IgD-negative memory B cell (primary cell): ENCODE measurements around the gene EVC2. TPM values are rescaled to one million over a fixed set of nuclear protein-coding genes. Genes with fewer than 3 reads are reported as not detected.
A peak's percentile ranks its signal among the peaks of the same experiment; 100 is the strongest.
"Not testable (repeated sequence)": the region's sequence is repeated elsewhere in the genome, so short reads cannot be mapped to it uniquely, and the experiment has no call there.

Source experiments
- H3K27ac Mint-ChIP-seq, 3 donors: one replicate each; pipeline ENCODE4 v1.8.0; 2020 to 2022; ENCODE audit warnings: mild to moderate bottlenecking in 3 of 3, mixed read lengths in 3 of 3, moderate library complexity in 1 of 3
- H3K27me3 Mint-ChIP-seq: one replicate; pipeline ENCODE4 v1.8.0; 2021; ENCODE audit warnings: mixed read lengths
- H3K36me3 Mint-ChIP-seq: one replicate; pipeline ENCODE4 v1.8.0; 2020; ENCODE audit warnings: mild to moderate bottlenecking, mixed read lengths
- H3K4me1 Mint-ChIP-seq, 3 donors: one replicate each; pipeline ENCODE4 v1.8.0; 2020 to 2022; ENCODE audit warnings: mixed read lengths in 3 of 3, mild to moderate bottlenecking in 1 of 3
- H3K4me3 Mint-ChIP-seq, 4 donors: one replicate each; pipeline ENCODE4 v1.8.0; 2020 to 2022; ENCODE audit warnings: mild to moderate bottlenecking in 4 of 4, mixed read lengths in 4 of 4, moderate library complexity in 3 of 4
- H3K9me3 Mint-ChIP-seq, 3 donors: one replicate each; pipeline ENCODE4 v1.8.0; 2020 to 2021; ENCODE audit warnings: mixed read lengths in 3 of 3, mild to moderate bottlenecking in 1 of 3
- polyA plus RNA-seq: library from polyadenylated mRNA; unstranded; fragments of 300-500 nt; fragmentation: Illumina TruSeq; gene quantifications from one replicate; pipeline ENCODE4 v1.2.3, GENCODE V29; 2021

EVC2 gene
- polyA plus RNA-seq, 1 donor from 2014 or later = 0.50 TPM

DNA sequence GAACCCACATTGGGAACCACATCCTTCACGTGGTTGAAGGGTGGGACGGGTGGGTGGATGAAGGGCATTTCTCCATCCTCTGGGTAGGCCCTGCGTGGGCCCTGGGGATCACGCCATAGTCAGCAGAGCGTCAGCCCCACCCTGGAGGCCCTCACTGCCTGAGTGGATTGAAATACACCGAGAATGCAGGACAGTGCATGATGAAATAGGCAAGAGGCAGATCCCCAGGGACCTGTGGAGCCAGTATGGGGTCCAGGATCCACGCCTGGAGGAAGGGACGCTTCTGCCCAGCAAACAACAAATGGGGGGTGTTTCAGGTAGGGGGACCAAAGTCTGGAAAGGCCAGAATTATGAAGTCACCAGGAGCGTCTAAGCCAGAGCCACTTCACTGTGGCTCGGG is 22.1 kb upstream of the EVC2 start:
- peaks cover 0 to 5% (median 0%) of the 10 kb centered on the region in 3 donors for H3K9me3 Mint-ChIP-seq

DNA sequence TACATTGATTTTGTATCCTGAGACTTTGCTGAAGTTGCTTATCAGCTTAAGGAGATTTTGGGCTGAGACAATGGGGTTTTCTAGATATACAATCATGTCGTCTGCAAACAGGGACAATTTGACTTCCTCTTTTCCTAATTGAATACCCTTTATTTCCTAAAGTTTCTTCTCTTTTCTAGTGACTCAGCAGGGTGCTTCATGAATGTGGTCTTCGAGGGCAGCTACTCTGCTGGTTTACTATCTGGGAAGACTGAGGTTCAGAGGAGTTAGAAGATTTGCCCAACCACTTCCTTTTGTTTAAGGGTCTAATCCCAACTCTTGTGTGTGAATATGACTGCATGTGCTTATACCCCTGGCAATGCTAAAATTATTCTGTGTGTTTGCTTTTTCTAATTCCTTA is 20.1 kb upstream of the EVC2 start:
- H3K4me1 Mint-ChIP-seq, H3K27me3 Mint-ChIP-seq, H3K9me3 Mint-ChIP-seq, H3K36me3 Mint-ChIP-seq, H3K27ac Mint-ChIP-seq, H3K4me3 Mint-ChIP-seq: not testable (repeated sequence)

More for the DNA sequence above, 22.1 kb upstream of the EVC2 start:
- H3K4me3 Mint-ChIP-seq = no peak overlapping the region
- peaks cover 1% of the 10 kb centered on the region for H3K27me3 Mint-ChIP-seq
- H3K27ac Mint-ChIP-seq = no peak overlapping the region
- H3K36me3 Mint-ChIP-seq = no peaks in the 10 kb centered on the region
- no peaks in the 10 kb centered on the region for H3K4me1 Mint-ChIP-seq

DNA sequence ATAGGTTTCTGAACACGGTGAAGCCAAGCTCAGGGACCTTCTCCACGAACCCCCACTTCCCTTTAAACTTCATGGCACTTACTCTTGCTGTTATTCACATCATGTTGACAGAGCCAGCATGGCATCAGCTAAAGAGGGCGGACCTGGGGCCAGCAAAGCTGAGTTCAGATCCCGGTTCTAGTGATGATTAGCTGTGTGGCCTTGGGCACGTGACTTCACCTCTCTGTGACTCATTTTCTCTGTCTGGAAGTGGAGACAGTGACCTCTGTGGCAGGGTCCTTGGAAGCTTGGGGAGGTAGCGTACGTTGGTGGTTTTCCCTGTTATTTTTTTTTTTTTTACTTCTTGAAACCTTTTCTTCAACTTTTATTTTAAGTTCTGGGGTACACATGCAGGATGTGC is 16.0 kb upstream of the EVC2 start:
- peak overlapping the region in 1 of 3 donors; percentile 60 for H3K27ac Mint-ChIP-seq
- no peaks in the 10 kb centered on the region for H3K36me3 Mint-ChIP-seq
- no peaks in the 10 kb centered on the region for H3K4me1 Mint-ChIP-seq
- H3K4me3 Mint-ChIP-seq = no peak overlapping the region
- H3K27me3 Mint-ChIP-seq = no peaks in the 10 kb centered on the region
- H3K9me3 Mint-ChIP-seq = peaks cover 2 to 8% (median 3%) of the 10 kb centered on the region in 3 donors

GRCh38 chr4:5722328-5722727 is 14.0 kb upstream of the EVC2 start:
- no peak overlapping the region for H3K4me3 Mint-ChIP-seq
- no peaks in the 10 kb centered on the region for H3K36me3 Mint-ChIP-seq
- H3K9me3 Mint-ChIP-seq = peaks cover 2 to 9% (median 3%) of the 10 kb centered on the region in 3 donors
- no peaks in the 10 kb centered on the region for H3K27me3 Mint-ChIP-seq
- H3K27ac Mint-ChIP-seq = no peak overlapping the region
- H3K4me1 Mint-ChIP-seq = no peaks in the 10 kb centered on the region

GRCh38 chr4:5721923-5722322 is 13.6 kb upstream of the EVC2 start:
- no peak overlapping the region for H3K27ac Mint-ChIP-seq
- no peak overlapping the region for H3K4me3 Mint-ChIP-seq
- no peaks in the 10 kb centered on the region for H3K36me3 Mint-ChIP-seq
- H3K27me3 Mint-ChIP-seq = no peaks in the 10 kb centered on the region
- peaks cover 2 to 13% (median 5%) of the 10 kb centered on the region in 3 donors for H3K9me3 Mint-ChIP-seq
- H3K4me1 Mint-ChIP-seq = peaks cover 0 to under 1% (median 0%) of the 10 kb centered on the region in 3 donors

DNA sequence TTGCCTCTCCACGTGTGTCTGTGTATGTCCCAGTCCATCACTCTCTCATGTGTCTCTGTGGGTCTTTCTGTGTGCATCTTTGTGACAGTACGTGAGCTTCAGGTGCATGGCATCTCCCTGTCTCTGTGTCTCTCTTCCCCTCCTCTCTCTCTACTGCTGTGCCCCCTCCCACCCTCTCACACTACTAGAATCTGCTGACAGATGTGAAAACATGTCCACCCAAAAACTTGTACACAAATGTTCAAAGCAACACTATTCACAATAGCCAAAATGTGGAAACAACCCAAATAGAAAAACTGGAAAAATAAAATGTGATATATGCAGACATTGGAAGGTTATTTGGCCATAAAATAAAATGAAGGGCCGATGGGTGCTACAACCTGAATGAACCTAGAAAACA is 12.6 kb upstream of the EVC2 start:
- Mint-ChIP-seq H3K4me3 (peak overlapping the region in 1 of 4 donors; percentile 34), H3K36me3 (no peaks in the 10 kb centered on the region), H3K27ac (no peak overlapping the region), H3K4me1 (peaks cover 0 to 1% (median 0%) of the 10 kb centered on the region in 3 donors), H3K9me3 (peaks cover 2 to 19% (median 5%) of the 10 kb centered on the region in 3 donors), H3K27me3 (no peaks in the 10 kb centered on the region)

- H3K36me3 Mint-ChIP-seq = no peaks in the 10 kb centered on the region
- no peak overlapping the region for H3K27ac Mint-ChIP-seq
- peak overlapping the region in 1 of 4 donors; percentile 34 for H3K4me3 Mint-ChIP-seq
- peaks cover 2 to 19% (median 6%) of the 10 kb centered on the region in 3 donors for H3K9me3 Mint-ChIP-seq
- no peaks in the 10 kb centered on the region for H3K27me3 Mint-ChIP-seq
- peaks cover 0 to 1% (median 0%) of the 10 kb centered on the region in 3 donors for H3K4me1 Mint-ChIP-seq
Measured at GRCh38 chr4:5720157-5720850, 11.9 kb upstream of the EVC2 start.

DNA sequence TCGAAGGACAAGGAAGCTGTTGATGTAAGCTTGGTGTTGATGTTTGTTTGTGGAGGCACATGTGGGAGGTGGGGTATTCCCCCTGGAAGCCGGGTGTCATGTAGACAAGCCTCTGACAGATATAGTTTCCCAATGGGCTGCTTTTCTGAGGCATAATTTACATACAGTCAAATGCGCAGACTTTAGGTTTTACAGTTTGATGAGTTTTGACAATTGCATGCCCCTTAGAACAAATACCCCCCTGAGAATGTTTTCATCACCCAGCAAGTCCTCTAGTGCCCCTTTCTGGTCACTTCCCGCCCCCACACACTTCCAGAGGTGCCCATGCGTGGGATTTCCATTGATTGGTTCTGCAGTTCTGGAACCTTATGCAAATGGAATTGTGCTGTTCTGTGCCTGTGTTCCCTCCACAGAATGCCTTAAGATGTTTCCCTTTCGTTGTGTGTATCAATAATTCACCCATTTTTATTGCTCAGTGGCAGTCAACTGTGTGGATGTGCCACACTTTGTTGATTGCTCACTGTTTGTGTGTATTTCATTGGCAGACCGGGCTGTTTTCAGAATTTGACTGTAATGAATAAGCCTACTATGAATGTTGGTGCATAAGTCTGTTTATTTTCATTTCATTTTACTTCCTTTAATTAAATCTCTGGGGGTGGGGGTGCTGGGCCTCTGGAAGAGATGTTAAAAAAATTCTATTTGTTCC is 11.1 kb upstream of the EVC2 start:
- Mint-ChIP-seq H3K27ac (no peak overlapping the region), H3K27me3 (no peaks in the 10 kb centered on the region), H3K4me1 (peaks cover 0 to 1% (median 0%) of the 10 kb centered on the region in 3 donors), H3K4me3 (no peak overlapping the region), H3K36me3 (no peaks in the 10 kb centered on the region), H3K9me3 (peaks cover 5 to 24% (median 9%) of the 10 kb centered on the region in 3 donors)

GRCh38 chr4:5718411-5718810 is 10.1 kb upstream of the EVC2 start:
- Mint-ChIP-seq H3K4me3 (no peak overlapping the region), H3K9me3 (peaks cover 3 to 24% (median 7%) of the 10 kb centered on the region in 3 donors), H3K4me1 (peaks cover 0 to 1% (median 0%) of the 10 kb centered on the region in 3 donors), H3K36me3 (no peaks in the 10 kb centered on the region), H3K27me3 (no peaks in the 10 kb centered on the region), H3K27ac (no peak overlapping the region)

- Mint-ChIP-seq H3K4me3 (no peak overlapping the region), H3K9me3 (peaks cover 3 to 24% (median 6%) of the 10 kb centered on the region in 3 donors), H3K27me3 (no peaks in the 10 kb centered on the region), H3K27ac (no peak overlapping the region), H3K4me1 (peaks cover 0 to 1% (median 0%) of the 10 kb centered on the region in 3 donors), H3K36me3 (no peaks in the 10 kb centered on the region)
Measured at GRCh38 chr4:5717449-5718158, 9.2 kb upstream of the EVC2 start.

- no peaks in the 10 kb centered on the region for H3K36me3 Mint-ChIP-seq
- H3K4me1 Mint-ChIP-seq = peaks cover 0 to 1% (median 0%) of the 10 kb centered on the region in 3 donors
- peaks cover 5 to 24% (median 6%) of the 10 kb centered on the region in 3 donors for H3K9me3 Mint-ChIP-seq
- H3K27ac Mint-ChIP-seq = no peak overlapping the region
- peaks cover 4% of the 10 kb centered on the region for H3K27me3 Mint-ChIP-seq
- no peak overlapping the region for H3K4me3 Mint-ChIP-seq
Measured at GRCh38 chr4:5716391-5716790, 8.0 kb upstream of the EVC2 start.

- no peak overlapping the region for H3K4me3 Mint-ChIP-seq
- peaks cover 11% of the 10 kb centered on the region for H3K27me3 Mint-ChIP-seq
Measured at GRCh38 chr4:5715357-5715756, 7.0 kb upstream of the EVC2 start.

DNA sequence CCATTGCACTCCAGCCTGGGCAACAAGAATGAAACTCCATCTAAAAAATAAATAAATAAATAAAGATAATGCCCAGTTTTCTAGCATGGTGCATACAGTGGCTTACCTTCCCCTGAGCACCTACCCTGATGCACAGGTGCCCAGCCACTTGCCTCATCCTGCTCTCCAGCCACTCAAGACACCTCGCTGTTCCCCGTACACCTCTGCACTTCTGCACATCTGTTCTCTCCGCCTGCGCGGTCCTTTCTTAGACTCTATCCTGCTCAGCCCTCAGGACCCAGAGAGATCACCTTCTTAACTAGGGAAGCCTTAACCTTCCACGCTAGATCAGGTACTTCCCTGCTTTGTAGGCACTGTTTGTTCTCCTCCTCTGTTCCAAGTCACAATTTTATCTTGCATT is 5.5 kb upstream of the EVC2 start:
- peaks cover 5 to 20% (median 6%) of the 10 kb centered on the region in 3 donors for H3K9me3 Mint-ChIP-seq
- H3K36me3 Mint-ChIP-seq = no peaks in the 10 kb centered on the region
- peak overlapping the region in 1 of 4 donors; percentile 18 for H3K4me3 Mint-ChIP-seq
- H3K4me1 Mint-ChIP-seq = peaks cover 2 to 5% (median 4%) of the 10 kb centered on the region in 3 donors
- H3K27ac Mint-ChIP-seq = no peak overlapping the region
- peaks cover 19% of the 10 kb centered on the region for H3K27me3 Mint-ChIP-seq

More at GRCh38 chr4:5715357-5715756, 7.0 kb upstream of the EVC2 start:
- Mint-ChIP-seq H3K36me3 (no peaks in the 10 kb centered on the region), H3K27ac (no peak overlapping the region), H3K9me3 (peaks cover 5 to 24% (median 6%) of the 10 kb centered on the region in 3 donors), H3K4me1 (peaks cover 2 to 5% (median 4%) of the 10 kb centered on the region in 3 donors)

GRCh38 chr4:5712931-5713330 is 4.6 kb upstream of the EVC2 start:
- Mint-ChIP-seq H3K36me3 (no peaks in the 10 kb centered on the region), H3K27ac (no peak overlapping the region), H3K27me3 (peaks cover 21% of the 10 kb centered on the region), H3K4me3 (no peak overlapping the region), H3K4me1 (peaks cover 2 to 5% (median 4%) of the 10 kb centered on the region in 3 donors), H3K9me3 (peaks cover 5 to 20% (median 6%) of the 10 kb centered on the region in 3 donors)

GRCh38 chr4:5712517-5712916 is 4.2 kb upstream of the EVC2 start:
- H3K9me3 Mint-ChIP-seq = peaks cover 5 to 20% (median 7%) of the 10 kb centered on the region in 3 donors
- peaks cover 3 to 5% (median 4%) of the 10 kb centered on the region in 3 donors for H3K4me1 Mint-ChIP-seq
- peak overlapping the region in 2 of 4 donors; percentile 3 for H3K4me3 Mint-ChIP-seq
- H3K27me3 Mint-ChIP-seq = peaks cover 25% of the 10 kb centered on the region
- H3K36me3 Mint-ChIP-seq = no peaks in the 10 kb centered on the region
- no peak overlapping the region for H3K27ac Mint-ChIP-seq
